Cardiac muscle cell (in vitro differentiated cells and primary cell): Measurements from ENCODE around the gene C1orf122. TPM values are rescaled to one million over a fixed set of nuclear protein-coding genes. Genes with fewer than 3 reads are reported as not detected.

Source experiments
- DNase-seq, 2 donors: peaks; one replicate each; pipeline versions ENCODE4 v3.0.0 to v3.0.0-alpha.2; 2010 to 2017; ENCODE audit warnings: low read depth in 1 of 2, low spot score in 1 of 2
- H3K27ac ChIP-seq: fragments of 200-600 bp; sonication (generic); 2 replicates; pipeline ENCODE4 v1.5.1; 2016
- H3K27me3 ChIP-seq: fragments of 200-600 bp; sonication (generic); 2 replicates; pipeline ENCODE4 v1.6.0; 2016; ENCODE audit warnings: control low read depth
- H3K36me3 ChIP-seq: fragments of 200-600 bp; sonication (generic); 2 replicates; pipeline ENCODE4 v1.5.1; 2016; ENCODE audit warnings: control low read depth
- H3K4me1 ChIP-seq: fragments of 200-600 bp; sonication (generic); 2 replicates; pipeline ENCODE4 v1.8.1; 2017; ENCODE audit warnings: low read depth, mild to moderate bottlenecking, mixed run types
- H3K4me3 ChIP-seq: fragments of 200-600 bp; sonication (generic); 2 replicates; pipeline ENCODE4 v1.5.1; 2016; ENCODE audit warnings: mild to moderate bottlenecking
- H3K9me3 ChIP-seq: fragments of 200-600 bp; sonication (generic); 2 replicates; pipeline ENCODE4 v1.5.1; 2017; ENCODE audit warnings: low read depth, mild to moderate bottlenecking, control low read depth
- polyA plus RNA-seq: library from polyadenylated mRNA; unstranded; fragments of >200 nt; fragmentation: Nextera tagmentation; extraction: Ambion mirVana; gene quantifications from 2 replicates; pipeline ENCODE4 v1.2.1, GENCODE V29; 2016
- total RNA-seq: library from RNA; depleted of rRNA; stranded (reverse); fragments of >200 nt; gene quantifications from 2 replicates; pipeline ENCODE4 v1.2.3, GENCODE V29; 2016
- TF ChIP-seq, protein P1 (sequence below): IDR thresholded peaks from 2 replicates; pipeline ENCODE4 v1.5.1; 2012; ENCODE audit warnings: low read depth, mild to moderate bottlenecking, low read length

Gene C1orf122
- total and polyA plus RNA-seq, 2 experiments from 2014 or later, result 104 to 174 TPM

DNA sequence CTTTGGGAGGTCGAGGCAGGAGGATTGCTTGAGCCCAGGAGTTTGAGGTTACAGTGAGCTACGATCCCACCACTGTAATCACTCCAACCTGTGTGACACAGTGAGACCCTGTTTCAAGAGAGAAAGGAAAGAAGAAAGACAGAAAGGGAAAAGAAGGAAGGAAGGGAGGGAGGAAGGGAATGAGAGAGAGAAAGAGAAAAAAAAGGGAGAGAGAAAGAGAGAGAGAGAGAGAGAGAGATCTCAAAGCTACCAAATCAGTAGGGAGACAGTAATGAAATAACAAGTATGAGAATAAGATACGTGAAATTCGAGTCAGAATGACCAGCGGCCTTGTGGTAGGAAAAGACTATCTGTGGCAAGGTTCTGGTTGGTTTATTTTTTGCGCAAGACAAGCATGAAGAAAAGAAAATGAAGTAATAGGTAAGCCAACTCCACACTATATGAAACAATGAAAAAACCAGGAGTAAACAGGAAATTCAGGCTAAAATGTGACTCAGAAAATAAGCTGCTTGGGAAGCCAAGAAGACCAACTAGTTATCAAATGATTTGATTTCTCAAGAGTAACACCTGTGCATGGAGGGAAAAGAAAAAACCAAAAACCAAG, 42.9 kb downstream of the C1orf122 start:
- Histone ChIP-seq H3K9me3 (no peaks in the 10 kb centered on the region), H3K4me1 (no peaks in the 10 kb centered on the region), H3K27me3 (no peaks in the 10 kb centered on the region), H3K36me3 (no peaks in the 10 kb centered on the region), H3K4me3 (no peak overlapping the region), H3K27ac (no peak overlapping the region)
- peak in 1 of 2 donors; percentile 28 for DNase-seq
- TF ChIP-seq, protein P1, sequence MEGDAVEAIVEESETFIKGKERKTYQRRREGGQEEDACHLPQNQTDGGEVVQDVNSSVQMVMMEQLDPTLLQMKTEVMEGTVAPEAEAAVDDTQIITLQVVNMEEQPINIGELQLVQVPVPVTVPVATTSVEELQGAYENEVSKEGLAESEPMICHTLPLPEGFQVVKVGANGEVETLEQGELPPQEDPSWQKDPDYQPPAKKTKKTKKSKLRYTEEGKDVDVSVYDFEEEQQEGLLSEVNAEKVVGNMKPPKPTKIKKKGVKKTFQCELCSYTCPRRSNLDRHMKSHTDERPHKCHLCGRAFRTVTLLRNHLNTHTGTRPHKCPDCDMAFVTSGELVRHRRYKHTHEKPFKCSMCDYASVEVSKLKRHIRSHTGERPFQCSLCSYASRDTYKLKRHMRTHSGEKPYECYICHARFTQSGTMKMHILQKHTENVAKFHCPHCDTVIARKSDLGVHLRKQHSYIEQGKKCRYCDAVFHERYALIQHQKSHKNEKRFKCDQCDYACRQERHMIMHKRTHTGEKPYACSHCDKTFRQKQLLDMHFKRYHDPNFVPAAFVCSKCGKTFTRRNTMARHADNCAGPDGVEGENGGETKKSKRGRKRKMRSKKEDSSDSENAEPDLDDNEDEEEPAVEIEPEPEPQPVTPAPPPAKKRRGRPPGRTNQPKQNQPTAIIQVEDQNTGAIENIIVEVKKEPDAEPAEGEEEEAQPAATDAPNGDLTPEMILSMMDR, result no peak

DNA sequence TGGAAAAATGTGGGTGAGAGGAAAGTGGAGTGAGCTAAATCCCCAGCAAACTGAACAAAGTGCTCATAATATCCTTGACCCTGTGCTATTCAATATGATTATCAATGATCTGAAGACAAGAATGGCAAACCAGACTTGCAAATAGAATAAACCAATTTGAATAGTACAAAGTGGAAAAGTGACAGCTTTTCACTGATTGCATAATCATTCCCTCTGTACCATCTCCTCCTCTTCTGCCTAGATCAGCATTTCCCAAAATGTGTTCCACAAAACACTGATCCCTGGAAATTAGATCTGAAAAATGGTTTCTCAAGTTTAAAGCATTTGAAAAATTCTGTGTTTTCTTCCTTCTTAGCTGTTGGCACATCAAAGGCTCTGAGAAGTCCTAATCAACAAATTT, 43.7 kb downstream of the C1orf122 start:
- TF ChIP-seq, protein P1, result no peak
- no peak for DNase-seq
- no peak overlapping the region for H3K4me3 ChIP-seq
- H3K27me3 ChIP-seq, result no peaks in the 10 kb centered on the region
- no peak overlapping the region for H3K27ac ChIP-seq
- no peaks in the 10 kb centered on the region for H3K4me1 ChIP-seq
- H3K36me3 ChIP-seq, result no peaks in the 10 kb centered on the region
- H3K9me3 ChIP-seq, result no peaks in the 10 kb centered on the region

DNA sequence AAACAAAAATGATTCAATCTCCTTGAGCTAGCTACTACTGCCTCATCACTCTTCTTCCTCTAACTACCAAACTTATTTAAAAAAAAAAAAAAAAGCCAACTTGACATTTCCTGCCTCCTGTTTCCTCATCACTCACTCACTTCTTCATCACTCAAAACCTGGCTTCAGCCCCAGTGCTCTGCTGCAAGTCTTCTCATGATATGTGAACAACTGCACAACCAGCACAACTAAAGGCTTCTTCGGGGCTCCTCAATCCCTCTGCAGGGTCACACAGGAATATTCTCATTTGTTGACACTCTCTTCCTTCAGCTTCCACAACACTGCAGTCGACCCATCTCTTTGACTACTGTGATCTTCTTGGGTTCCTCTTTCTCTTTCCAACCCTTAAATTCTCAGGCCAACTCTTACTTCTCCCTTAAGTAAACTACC, 44.2 kb downstream of the C1orf122 start:
- no peaks in the 10 kb centered on the region for H3K36me3 ChIP-seq
- no peak overlapping the region for H3K27ac ChIP-seq
- H3K9me3 ChIP-seq, result no peaks in the 10 kb centered on the region
- no peaks in the 10 kb centered on the region for H3K27me3 ChIP-seq
- TF ChIP-seq, protein P1, result no peak
- DNase-seq, result peak in 1 of 2 donors; percentile 22
- H3K4me1 ChIP-seq, result no peaks in the 10 kb centered on the region
- no peak overlapping the region for H3K4me3 ChIP-seq

DNA sequence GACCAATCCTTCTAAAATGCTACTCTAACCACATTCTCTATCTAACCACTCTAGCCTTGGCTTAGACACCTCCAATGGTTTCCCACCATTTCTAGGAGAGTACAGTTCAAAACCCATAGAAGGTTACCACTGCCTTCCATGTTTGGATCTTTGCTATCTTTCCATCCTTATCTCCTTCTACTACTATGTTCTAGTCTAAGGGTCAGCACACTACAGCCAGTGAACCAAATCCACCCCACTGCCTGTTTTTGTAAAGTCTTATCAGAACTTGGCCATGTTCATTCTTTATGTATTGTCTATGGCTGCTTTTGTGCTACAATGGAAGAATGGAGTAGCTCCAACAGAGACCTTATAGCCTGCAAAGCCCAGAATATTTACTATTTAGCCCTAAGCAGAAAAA, 45.6 kb downstream of the C1orf122 start:
- Histone ChIP-seq H3K27me3 (no peaks in the 10 kb centered on the region), H3K9me3 (no peaks in the 10 kb centered on the region), H3K4me3 (no peak overlapping the region), H3K4me1 (peaks cover under 1% of the 10 kb centered on the region), H3K27ac (no peak overlapping the region), H3K36me3 (no peaks in the 10 kb centered on the region)
- no peak for DNase-seq
- TF ChIP-seq, protein P1, result no peak

DNA sequence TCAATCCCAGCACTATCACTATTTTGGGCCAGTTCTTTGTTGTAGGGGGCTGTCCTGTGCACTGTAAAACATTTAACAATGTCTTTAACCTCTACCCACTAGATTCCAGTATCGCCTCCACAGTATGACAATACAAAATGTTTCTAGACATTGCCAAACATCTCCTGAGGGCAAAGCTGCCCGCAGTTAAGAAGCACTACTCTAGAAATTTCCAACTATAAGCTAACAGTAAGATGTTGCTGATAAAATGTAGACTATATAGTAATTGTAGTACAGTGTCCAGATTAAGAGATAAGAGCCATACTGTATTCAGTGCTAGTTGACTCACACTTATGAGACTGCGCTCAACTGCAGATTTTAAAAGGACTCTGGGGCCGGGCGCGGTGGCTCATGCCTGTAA, 46.8 kb downstream of the C1orf122 start:
- Histone ChIP-seq H3K27ac (no peak overlapping the region), H3K36me3 (no peaks in the 10 kb centered on the region), H3K27me3 (no peaks in the 10 kb centered on the region), H3K4me1 (peaks cover 7% of the 10 kb centered on the region), H3K9me3 (no peaks in the 10 kb centered on the region), H3K4me3 (no peak overlapping the region)
- no peak for DNase-seq
- TF ChIP-seq, protein P1, result no peak

Other genes starting within 250 kb of the C1orf122 start
- gene GNL2, start 211.9 kb upstream of the C1orf122 start, total RNA-seq, result 26.4 and 38.6 TPM in 2 replicates
- 55.9 and 78.3 TPM in 2 replicates for gene GNL2, start 211.9 kb upstream of the C1orf122 start, polyA plus RNA-seq
- gene RSPO1, start 172.9 kb upstream of the C1orf122 start, total RNA-seq, result 0.71 and 1.1 TPM in 2 replicates
- gene RSPO1, start 172.9 kb upstream of the C1orf122 start, polyA plus RNA-seq, result 0.11 and 1.0 TPM in 2 replicates
- 4.4 and 30.8 TPM in 2 replicates for gene CDCA8, start 115.3 kb upstream of the C1orf122 start, total RNA-seq
- gene CDCA8, start 115.3 kb upstream of the C1orf122 start, polyA plus RNA-seq, result 7.0 and 41.8 TPM in 2 replicates
- gene EPHA10, start 42.7 kb upstream of the C1orf122 start, total RNA-seq, result 0.14 TPM in 1 of 2 replicates, not detected in the other
- gene EPHA10, start 42.7 kb upstream of the C1orf122 start, polyA plus RNA-seq, result 0.38 TPM in 1 of 2 replicates, not detected in the other
- 1.3 and 5.4 TPM in 2 replicates for gene MANEAL, start 13.9 kb upstream of the C1orf122 start, total RNA-seq
- 1.7 and 4.1 TPM in 2 replicates for gene MANEAL, start 13.9 kb upstream of the C1orf122 start, polyA plus RNA-seq
- gene YRDC, start 418 bp downstream of the C1orf122 start, total RNA-seq, result 9.7 and 17.2 TPM in 2 replicates
- 20.0 and 22.2 TPM in 2 replicates for gene YRDC, start 418 bp downstream of the C1orf122 start, polyA plus RNA-seq
- gene MTF1, start 51.8 kb downstream of the C1orf122 start, total RNA-seq, result 1.5 and 1.6 TPM in 2 replicates
- gene MTF1, start 51.8 kb downstream of the C1orf122 start, polyA plus RNA-seq, result 5.7 and 9.3 TPM in 2 replicates
- 14.0 and 18.4 TPM in 2 replicates for gene INPP5B, start 139.3 kb downstream of the C1orf122 start, total RNA-seq
- gene INPP5B, start 139.3 kb downstream of the C1orf122 start, polyA plus RNA-seq, result 9.9 and 14.1 TPM in 2 replicates
- gene SF3A3, start 182.2 kb downstream of the C1orf122 start, total RNA-seq, result 48.0 and 51.1 TPM in 2 replicates
- gene SF3A3, start 182.2 kb downstream of the C1orf122 start, polyA plus RNA-seq, result 47.7 and 58.9 TPM in 2 replicates
- 27.5 and 47.4 TPM in 2 replicates for gene FHL3, start 197.7 kb downstream of the C1orf122 start, total RNA-seq
- gene FHL3, start 197.7 kb downstream of the C1orf122 start, polyA plus RNA-seq, result 33.0 and 38.6 TPM in 2 replicates
- 55.4 and 57.7 TPM in 2 replicates for gene UTP11, start 204.9 kb downstream of the C1orf122 start, total RNA-seq
- 42.7 and 57.0 TPM in 2 replicates for gene UTP11, start 204.9 kb downstream of the C1orf122 start, polyA plus RNA-seq
- gene POU3F1, start 239.0 kb downstream of the C1orf122 start, total RNA-seq, result 0.30 TPM in 1 of 2 replicates, not detected in the other
- 0.07 TPM in 1 of 2 replicates, not detected in the other for gene POU3F1, start 239.0 kb downstream of the C1orf122 start, polyA plus RNA-seq